ENCODE data around the gene SMYD3.

GRCh38 chr1:246146804-246147523 is 360.1 kb downstream of the SMYD3 start:
- TF ChIP-seq CTCF (IDR thresholded peaks at IDR 0.05; ENCODE audit: low read depth, low read length, poor library complexity, severe bottlenecking) (no peak), EZH2phosphoT487 (IDR thresholded peaks at IDR 0.05; ENCODE audit: borderline replicate concordance, low read length) (no peak)

All from DOHH2 (cell line).